22Rv1 (cell line): Measurements from ENCODE around the gene XCR1.

ENCODE experiments used
- H3K27ac ChIP-seq: fragments of 450-650 bp; 2 replicates; pipeline ENCODE4 v1.5.1; 2017
- ZFX ChIP-seq: fragments of 450-650 bp; IDR thresholded peaks from 2 replicates; pipeline ENCODE4 v1.6.1; 2017; ENCODE audit warnings: antibody characterized with exemption, borderline replicate concordance
- TF ChIP-seq, protein P1 (sequence below): fragments of 450-650 bp; IDR thresholded peaks from 2 replicates; pipeline ENCODE4 v1.5.1; 2017; ENCODE audit warnings: mild to moderate bottlenecking

The XCR1 gene

DNA sequence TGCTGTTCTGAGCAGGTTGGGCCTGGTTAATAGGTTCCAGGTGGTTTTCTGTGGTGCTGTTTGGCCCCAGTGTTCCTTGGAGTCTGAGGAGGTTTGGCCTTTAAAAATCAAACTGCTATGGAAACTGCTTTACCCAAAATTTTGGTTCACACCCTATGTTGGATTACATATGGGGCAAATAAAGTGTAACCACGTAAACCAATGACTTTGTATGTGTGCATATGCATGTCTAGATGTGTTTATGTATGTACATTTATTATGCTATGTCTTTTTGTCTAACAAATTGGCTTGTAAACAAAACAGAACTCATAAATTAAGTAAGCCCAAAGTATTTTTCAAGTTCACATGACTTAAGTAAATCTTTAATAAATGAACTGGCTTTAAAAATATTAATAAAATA lies 8.9 kb upstream of the XCR1 start:
- TF ChIP-seq, protein P1, sequence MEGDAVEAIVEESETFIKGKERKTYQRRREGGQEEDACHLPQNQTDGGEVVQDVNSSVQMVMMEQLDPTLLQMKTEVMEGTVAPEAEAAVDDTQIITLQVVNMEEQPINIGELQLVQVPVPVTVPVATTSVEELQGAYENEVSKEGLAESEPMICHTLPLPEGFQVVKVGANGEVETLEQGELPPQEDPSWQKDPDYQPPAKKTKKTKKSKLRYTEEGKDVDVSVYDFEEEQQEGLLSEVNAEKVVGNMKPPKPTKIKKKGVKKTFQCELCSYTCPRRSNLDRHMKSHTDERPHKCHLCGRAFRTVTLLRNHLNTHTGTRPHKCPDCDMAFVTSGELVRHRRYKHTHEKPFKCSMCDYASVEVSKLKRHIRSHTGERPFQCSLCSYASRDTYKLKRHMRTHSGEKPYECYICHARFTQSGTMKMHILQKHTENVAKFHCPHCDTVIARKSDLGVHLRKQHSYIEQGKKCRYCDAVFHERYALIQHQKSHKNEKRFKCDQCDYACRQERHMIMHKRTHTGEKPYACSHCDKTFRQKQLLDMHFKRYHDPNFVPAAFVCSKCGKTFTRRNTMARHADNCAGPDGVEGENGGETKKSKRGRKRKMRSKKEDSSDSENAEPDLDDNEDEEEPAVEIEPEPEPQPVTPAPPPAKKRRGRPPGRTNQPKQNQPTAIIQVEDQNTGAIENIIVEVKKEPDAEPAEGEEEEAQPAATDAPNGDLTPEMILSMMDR: no peak
- TF ChIP-seq ZFX: no peak
- H3K27ac ChIP-seq: no peak overlapping the region

DNA sequence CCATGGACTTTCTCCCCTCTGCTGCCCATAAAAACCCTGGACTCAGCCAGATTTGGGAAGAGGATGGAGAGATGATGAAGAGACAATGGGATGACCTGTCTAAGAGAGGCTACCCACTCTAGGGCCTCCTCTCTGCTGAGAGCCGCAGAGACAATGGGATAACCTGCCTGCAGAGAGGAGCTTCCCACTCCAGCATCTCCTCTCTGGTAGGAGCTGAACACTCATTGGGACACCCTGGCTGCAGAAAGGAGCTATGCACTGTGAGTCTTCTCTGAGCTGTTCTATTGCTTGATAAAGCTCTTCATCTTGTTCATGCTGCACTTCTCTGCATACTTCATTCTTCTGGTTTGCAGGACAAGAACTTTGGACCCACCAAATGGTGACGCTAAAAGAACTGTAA lies 4.5 kb upstream of the XCR1 start:
- H3K27ac ChIP-seq: no peak overlapping the region
- no peak for TF ChIP-seq ZFX
- TF ChIP-seq, protein P1: no peak

DNA sequence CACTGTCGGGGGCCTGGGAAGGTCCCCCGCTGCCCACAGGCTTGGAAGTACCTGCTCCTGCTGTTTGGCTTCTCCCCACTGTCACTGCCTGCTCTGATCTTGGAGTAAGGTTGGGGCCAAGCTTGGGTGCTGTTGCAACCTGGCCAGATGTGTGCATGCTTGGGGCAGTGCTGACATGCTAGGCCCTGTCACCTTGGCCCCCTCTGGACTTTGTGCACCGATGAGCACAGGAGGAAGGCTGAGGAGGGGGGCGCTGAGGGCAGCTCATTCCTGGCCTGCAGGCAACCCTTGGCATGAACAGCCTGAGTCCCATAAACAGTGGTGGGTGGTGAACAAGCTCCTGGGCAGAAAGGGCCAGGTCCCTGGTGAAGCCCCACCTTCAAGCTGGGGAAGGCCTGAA lies 4.0 kb upstream of the XCR1 start:
- TF ChIP-seq ZFX: no peak
- TF ChIP-seq, protein P1: no peak
- H3K27ac ChIP-seq: no peak overlapping the region

DNA sequence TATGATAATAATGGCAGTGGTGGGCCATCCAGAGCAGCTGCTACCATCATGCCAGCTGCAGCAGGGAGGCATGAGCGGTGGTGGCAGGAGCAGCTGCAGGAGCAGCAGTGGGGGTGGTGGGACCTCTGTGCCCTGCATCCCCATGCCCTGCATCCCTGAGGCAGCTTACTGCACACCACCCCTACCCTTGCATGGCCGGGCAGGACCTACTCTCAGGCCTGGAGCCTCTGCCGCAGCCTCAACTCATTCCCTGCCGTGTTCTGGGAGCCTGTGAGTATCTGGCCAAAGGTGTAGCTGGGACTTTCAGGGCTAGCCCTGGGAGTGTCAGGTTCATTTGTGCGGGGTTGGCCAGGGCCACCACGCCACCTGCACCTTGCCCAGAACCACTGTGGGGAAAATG lies 3.3 kb upstream of the XCR1 start:
- H3K27ac ChIP-seq: no peak overlapping the region
- TF ChIP-seq ZFX: no peak

DNA sequence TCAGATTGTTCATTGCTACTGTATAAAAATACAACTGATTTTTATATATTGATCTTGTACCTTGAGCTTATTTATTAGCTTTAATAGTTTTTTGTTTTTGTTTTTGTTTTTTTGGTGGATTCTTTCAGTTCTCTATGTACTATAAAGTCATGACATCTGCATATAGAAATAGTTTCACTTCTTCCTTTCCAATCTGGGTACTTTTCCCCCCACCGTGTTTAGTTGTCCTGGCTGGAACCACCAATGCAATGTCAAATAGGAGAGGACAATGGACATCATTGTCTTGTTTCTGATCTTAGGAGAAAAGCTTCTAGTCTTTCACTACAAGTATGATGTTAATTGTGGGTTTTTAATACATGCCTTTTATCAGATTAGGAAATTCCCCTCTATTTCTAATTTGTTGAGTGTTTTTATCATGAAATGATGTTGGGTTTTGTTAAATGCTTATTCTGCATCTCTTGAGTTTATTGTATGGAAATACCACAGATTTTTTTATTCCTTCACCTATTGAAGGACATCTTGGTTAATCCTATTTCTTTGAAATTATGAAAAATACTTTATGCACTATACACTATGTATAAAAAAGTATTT lies 2.8 kb upstream of the XCR1 start:
- H3K27ac ChIP-seq: no peak overlapping the region
- TF ChIP-seq ZFX: no peak
- TF ChIP-seq, protein P1: no peak

DNA sequence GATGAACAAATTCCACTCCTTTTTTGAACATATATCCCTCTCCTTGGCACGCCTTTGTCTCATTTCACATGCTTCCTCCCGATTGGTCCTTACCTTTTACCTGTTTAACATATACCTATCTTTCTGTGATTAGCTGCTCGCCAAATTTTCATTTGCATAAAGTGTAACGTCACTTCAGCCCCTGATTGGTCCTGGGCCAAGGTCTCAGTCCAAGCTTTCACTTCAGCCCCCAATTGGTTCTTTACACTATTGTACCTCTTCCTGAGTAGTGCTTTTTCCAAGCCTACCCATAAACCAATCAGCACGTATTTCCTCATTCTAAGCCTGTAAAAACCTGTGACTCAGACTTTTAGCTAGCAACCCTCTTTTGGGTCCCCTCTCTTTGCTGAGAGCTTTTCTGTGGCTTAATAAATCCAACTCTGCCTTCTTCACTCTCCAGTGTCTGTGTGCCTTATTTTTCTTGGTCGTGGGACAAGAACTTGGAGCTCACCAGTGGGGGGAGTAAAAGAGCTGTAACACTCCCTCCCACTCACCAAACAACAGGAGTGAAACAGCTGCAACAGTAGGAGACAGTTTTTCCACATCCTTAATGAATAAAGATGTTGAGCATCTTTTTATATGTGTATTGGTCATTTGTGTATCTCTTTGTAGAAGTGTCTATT lies 584 bp upstream of the XCR1 start:
- H3K27ac ChIP-seq: no peak overlapping the region
- TF ChIP-seq ZFX: no peak
- TF ChIP-seq, protein P1: no peak

DNA sequence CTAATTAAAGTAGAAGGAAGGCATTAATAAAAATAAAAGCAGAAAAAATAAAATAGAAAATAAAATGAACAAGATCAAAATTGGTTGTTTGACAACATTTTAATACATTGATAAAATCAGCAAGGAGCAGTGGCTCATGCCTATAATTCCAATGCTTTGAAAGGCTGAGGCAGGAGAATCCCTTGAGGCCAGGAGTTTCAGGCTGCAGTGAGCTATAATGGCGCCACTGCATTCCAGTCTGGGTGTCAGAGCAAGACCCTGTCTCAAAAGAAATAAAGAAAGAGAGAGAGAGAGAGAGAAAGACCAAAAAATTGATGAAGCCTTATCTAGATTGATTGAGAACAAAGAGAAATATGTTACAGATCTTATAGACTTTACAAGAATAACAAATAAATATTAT lies 2.1 kb downstream of the XCR1 start:
- TF ChIP-seq ZFX: no peak
- no peak overlapping the region for H3K27ac ChIP-seq

DNA sequence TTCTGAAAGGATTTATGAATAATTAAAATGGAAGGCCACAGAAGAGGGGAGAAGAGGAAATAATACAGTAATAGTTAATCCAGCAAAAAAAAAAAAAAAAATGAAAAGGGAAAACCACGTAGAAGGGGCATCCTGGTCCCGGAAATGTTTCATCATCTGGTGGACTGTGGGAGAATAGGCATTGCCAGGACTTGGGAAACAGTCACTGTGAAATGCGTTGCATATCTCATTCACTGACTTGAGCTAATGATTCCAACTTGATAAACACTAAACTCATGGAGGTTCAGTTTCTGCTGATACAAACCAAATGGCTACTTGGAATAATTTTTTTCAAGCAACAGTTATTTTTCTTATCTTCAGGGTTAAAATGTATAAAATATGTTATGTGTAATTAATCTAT lies 3.2 kb downstream of the XCR1 start:
- TF ChIP-seq, protein P1: no peak
- no peak for TF ChIP-seq ZFX
- H3K27ac ChIP-seq: no peak overlapping the region
